ENCODE results near the gene DNAJC6. TPM values are rescaled to one million over a fixed set of nuclear protein-coding genes. Genes with fewer than 3 reads are reported as not detected.

Gene DNAJC6
- total RNA-seq, 2 experiments from 2014 or later = 1.4 TPM

DNA sequence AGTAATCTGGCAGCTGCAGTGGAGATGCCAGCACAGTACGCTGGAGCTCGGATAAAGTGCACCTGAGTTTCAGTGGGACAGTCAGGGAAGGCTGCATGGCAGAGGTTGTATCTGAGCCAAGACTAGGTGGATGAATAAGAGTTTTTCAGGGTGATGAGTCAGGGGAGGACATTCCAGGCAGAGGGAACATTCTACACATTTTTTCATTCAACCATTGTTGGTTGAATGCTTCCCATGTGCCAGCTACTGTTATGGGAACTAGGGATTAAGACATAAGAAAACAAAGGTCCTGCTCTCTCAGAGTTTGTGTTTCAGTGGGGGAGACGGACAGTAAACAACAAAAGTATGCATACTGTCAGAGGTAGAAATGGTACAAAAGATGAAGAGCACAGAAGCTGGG lies 116.4 kb downstream of the DNAJC6 start:
- CTCF ChIA-PET = interaction anchor here (1.3 kb wide), 1 partner anchor 33 kb away, joined by 4 read pairs; no protein-coding TSS in a partner anchor
- no peak overlapping the region for H3K27ac Mint-ChIP-seq

DNA sequence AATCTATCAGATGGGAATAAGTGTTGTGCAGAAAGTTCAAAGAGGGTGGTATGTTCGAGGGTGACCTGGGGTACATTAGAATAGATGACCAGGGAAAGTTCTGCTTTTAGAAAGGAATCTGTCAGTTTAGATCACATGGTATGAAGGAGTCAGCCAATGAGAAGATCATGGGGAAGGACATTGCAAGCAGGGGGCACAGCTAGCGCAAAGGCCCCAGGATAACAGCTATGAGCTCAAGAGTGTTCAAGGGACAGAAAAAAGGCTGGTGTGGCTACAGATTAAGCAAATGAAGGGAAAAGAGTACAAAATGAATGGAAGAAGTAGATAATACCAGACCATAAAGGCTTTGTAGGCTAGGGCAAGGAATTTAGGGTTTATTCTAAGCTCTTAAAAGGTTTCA lies 119.7 kb downstream of the DNAJC6 start:
- Mint-ChIP-seq H3K4me3 (no peak overlapping the region), H3K9me3 (ENCODE audit: insufficient read depth) (no peaks in the 10 kb centered on the region), H3K4me1 (ENCODE audit: low read depth) (peaks cover 11% of the 10 kb centered on the region), H3K27me3 (ENCODE audit: low read depth) (no peaks in the 10 kb centered on the region), H3K36me3 (ENCODE audit: low read depth) (peaks cover 34% of the 10 kb centered on the region), H3K27ac (no peak overlapping the region)
- CTCF ChIA-PET = interaction anchor here (0.9 to 5.6 kb wide), 5 partner anchors 9 to 258 kb away, joined by 5 to 61 read pairs (median 6); partner anchors contain the start of genes LEPR and LEPROT
- POLR2A ChIA-PET = no interaction called here
- no peak for DNase-seq
- no peak for ATAC-seq

More for the DNA sequence above, 116.4 kb downstream of the DNAJC6 start:
- no peak for DNase-seq
- no peak for ATAC-seq
- Mint-ChIP-seq H3K27me3 (ENCODE audit: low read depth) (no peaks in the 10 kb centered on the region), H3K9me3 (ENCODE audit: insufficient read depth) (no peaks in the 10 kb centered on the region), H3K4me1 (ENCODE audit: low read depth) (peaks cover 8% of the 10 kb centered on the region), H3K36me3 (ENCODE audit: low read depth) (peaks cover 30% of the 10 kb centered on the region), H3K4me3 (no peak overlapping the region)
- POLR2A ChIA-PET = no interaction called here

DNA sequence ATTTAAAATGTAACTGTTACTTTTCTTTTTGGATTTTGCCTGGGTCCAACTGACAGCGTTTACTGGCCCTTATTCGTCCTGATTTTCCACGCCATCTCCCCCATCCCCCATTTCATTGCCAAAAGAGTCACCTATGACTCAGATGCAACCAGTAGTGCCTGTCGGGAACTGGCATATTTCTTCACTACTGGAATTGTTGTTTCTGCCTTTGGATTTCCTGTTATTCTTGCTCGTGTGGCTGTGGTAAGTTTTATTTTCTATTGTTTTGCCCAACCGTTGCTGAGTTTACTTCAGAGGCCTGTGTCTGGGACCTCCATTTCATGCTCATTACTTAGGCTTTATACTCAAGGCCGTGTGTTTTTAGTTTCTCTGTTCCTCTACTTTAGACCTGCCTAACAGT lies 120.5 kb downstream of the DNAJC6 start:
- DNase-seq (no peak), ATAC-seq (no peak)
- Mint-ChIP-seq H3K36me3 (ENCODE audit: low read depth) (peaks cover 28% of the 10 kb centered on the region), H3K27me3 (ENCODE audit: low read depth) (no peaks in the 10 kb centered on the region), H3K27ac (no peak overlapping the region), H3K4me1 (ENCODE audit: low read depth) (peaks cover 9% of the 10 kb centered on the region), H3K9me3 (ENCODE audit: insufficient read depth) (no peaks in the 10 kb centered on the region), H3K4me3 (no peak overlapping the region)
- ChIA-PET POLR2A (no interaction called here), CTCF (interaction anchor here (0.6 to 5.6 kb wide), 9 partner anchors 9 to 1017 kb away, joined by 3 to 61 read pairs (median 5); partner anchors contain the start of genes LEPR and LEPROT)

DNA sequence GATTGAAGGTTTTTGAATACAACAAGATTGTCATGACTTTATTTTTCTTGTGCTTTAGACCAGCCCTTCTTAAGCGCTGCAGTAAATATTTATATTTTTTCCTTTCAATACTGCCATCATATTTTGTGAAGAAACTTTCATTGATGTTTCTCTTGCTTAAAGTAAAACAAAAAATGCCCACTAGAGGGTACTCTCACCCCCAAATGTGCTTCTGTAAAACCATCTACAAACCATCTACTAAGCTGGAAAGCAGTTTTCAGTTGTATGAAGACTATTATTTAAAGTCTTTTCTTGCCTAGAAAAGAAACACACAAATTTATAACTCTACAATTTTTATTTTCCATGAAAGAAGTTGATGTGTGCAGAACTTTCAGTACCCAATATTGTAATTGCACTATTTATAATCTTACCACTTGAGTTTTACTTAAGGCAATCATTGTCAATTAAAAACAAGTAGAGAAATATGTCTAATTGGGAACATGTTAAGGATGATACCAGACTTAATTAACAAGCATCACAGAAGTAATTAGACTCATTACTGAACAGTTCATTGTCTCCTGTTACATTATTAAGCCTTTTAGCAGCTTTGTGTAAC lies 121.9 kb downstream of the DNAJC6 start:
- H3K9me3 Mint-ChIP-seq (ENCODE audit: insufficient read depth) = no peaks in the 10 kb centered on the region
- H3K4me3 Mint-ChIP-seq = no peak overlapping the region
- no peak for DNase-seq
- H3K36me3 Mint-ChIP-seq (ENCODE audit: low read depth) = peaks cover 17% of the 10 kb centered on the region
- CTCF ChIA-PET = interaction anchor here (0.7 to 5.6 kb wide), 17 partner anchors 9 to 1015 kb away, joined by 3 to 61 read pairs (median 4); partner anchors contain the start of genes LEPR and LEPROT
- POLR2A ChIA-PET = no interaction called here
- H3K4me1 Mint-ChIP-seq (ENCODE audit: low read depth) = peaks cover 9% of the 10 kb centered on the region
- H3K27ac Mint-ChIP-seq = no peak overlapping the region
- no peaks in the 10 kb centered on the region for H3K27me3 Mint-ChIP-seq (ENCODE audit: low read depth)
- peak; percentile 49 for ATAC-seq

DNA sequence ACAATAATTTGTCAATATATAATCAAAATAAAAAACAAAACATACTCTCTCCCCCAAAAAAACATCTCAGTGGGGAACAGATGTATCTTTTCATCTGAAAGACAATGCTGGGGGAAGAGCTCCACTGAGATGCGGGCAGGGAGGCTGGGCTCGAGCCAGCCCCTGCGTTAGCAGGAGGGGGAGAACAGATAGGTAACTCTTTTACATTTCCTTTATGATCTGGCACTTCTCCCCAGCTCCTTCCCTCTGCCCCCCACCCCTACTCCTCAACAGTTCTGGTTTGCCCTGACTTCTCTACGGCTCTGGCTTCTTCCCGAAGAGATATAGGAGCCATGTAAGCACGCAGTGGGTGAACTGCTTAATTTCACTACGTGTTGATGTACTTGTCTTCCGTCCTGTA lies 123.6 kb downstream of the DNAJC6 start:
- Mint-ChIP-seq H3K9me3 (ENCODE audit: insufficient read depth) (no peaks in the 10 kb centered on the region), H3K27ac (no peak overlapping the region), H3K27me3 (ENCODE audit: low read depth) (no peaks in the 10 kb centered on the region), H3K4me3 (no peak overlapping the region), H3K36me3 (ENCODE audit: low read depth) (peaks cover 14% of the 10 kb centered on the region), H3K4me1 (ENCODE audit: low read depth) (peaks cover 12% of the 10 kb centered on the region)
- no peak for ATAC-seq
- DNase-seq = no peak
- ChIA-PET POLR2A (no interaction called here), CTCF (interaction anchor here (0.7 to 5.6 kb wide), 2 partner anchors 26 to 255 kb away, joined by 3 to 61 read pairs; no protein-coding TSS in a partner anchor)

DNA sequence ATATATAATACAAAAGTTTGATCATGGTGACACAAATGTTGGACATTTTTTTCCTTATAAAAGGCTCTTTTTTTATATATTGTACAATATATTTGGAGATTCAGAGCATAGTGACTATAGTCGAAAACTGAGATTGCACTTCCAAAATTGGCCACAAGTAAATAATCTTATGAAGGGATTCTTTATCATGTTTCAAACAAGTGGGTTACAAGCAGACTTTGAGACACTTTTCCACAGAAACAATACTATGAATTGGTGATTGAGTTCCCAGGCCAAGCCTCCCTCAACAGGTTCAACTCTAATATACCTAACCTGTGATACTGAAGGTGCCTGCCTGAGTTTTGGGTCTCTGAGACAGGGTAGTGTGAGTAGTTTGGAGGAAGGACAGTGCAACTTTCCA lies 124.9 kb downstream of the DNAJC6 start:
- Mint-ChIP-seq H3K4me1 (ENCODE audit: low read depth) (peaks cover 12% of the 10 kb centered on the region), H3K27me3 (ENCODE audit: low read depth) (no peaks in the 10 kb centered on the region), H3K9me3 (ENCODE audit: insufficient read depth) (no peaks in the 10 kb centered on the region), H3K36me3 (ENCODE audit: low read depth) (peaks cover 11% of the 10 kb centered on the region), H3K27ac (no peak overlapping the region), H3K4me3 (no peak overlapping the region)
- DNase-seq (no peak), ATAC-seq (no peak)
- ChIA-PET POLR2A (no interaction called here), CTCF (interaction anchor here (3.4 kb wide), 1 partner anchor 24 kb away, joined by 19 read pairs; no protein-coding TSS in a partner anchor)

DNA sequence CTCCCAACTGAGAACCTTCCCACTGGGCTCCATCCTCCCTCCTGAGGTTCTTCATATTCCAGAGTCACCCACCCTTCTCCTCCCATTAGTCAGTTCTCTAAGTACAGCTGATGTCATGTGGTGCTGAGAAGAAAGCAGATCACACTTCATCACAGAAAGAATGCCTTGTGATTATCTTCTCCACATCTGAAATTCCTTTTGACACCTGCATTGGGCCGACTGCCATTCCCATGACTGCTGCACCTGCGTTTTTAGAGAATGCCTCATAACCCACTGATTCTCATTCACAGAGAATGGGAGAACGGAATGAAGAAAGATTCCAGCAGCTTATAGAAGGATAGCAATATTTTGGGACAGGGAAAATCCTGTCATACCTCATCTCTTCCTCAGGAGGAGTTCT lies 125.4 kb downstream of the DNAJC6 start:
- POLR2A ChIA-PET = interaction anchor here (0.7 kb wide), 1 partner anchor 16 kb away, joined by 3 read pairs; no protein-coding TSS in a partner anchor
- CTCF ChIA-PET = interaction anchor here (3.4 kb wide), 1 partner anchor 24 kb away, joined by 19 read pairs; no protein-coding TSS in a partner anchor

DNA sequence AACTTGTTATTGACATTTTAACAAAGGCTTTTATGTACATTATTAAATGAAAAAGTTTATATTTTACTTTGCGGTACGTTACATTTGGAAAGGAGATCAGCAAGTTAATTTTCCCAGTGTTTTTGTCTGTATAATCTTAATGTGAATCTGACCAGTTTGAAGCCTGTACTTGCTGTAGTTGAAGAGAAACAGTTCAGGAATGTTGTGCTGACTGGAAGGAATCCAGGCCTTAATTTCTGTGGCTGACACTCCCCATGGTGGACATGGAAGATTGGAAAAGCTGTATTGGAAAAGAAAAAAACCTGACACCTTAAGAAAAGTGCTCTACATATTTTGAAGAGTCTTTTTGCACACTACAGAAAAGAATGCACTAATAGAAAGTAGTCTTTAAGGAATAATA lies 126.6 kb downstream of the DNAJC6 start:
- Mint-ChIP-seq H3K4me1 (ENCODE audit: low read depth) (peaks cover 17% of the 10 kb centered on the region), H3K36me3 (ENCODE audit: low read depth) (peaks cover 6% of the 10 kb centered on the region), H3K27me3 (ENCODE audit: low read depth) (no peaks in the 10 kb centered on the region), H3K27ac (no peak overlapping the region), H3K9me3 (ENCODE audit: insufficient read depth) (no peaks in the 10 kb centered on the region), H3K4me3 (no peak overlapping the region)
- ATAC-seq (no peak), DNase-seq (no peak)
- ChIA-PET POLR2A (no interaction called here), CTCF (interaction anchor here (1.1 to 3.4 kb wide), 2 partner anchors 23 to 200 kb away, joined by 3 to 19 read pairs; no protein-coding TSS in a partner anchor)

More for the DNA sequence above, 125.4 kb downstream of the DNAJC6 start:
- no peak for ATAC-seq
- H3K27me3 Mint-ChIP-seq (ENCODE audit: low read depth) = no peaks in the 10 kb centered on the region
- peaks cover 11% of the 10 kb centered on the region for H3K36me3 Mint-ChIP-seq (ENCODE audit: low read depth)
- peaks cover 12% of the 10 kb centered on the region for H3K4me1 Mint-ChIP-seq (ENCODE audit: low read depth)
- H3K4me3 Mint-ChIP-seq = no peak overlapping the region
- DNase-seq = no peak
- H3K27ac Mint-ChIP-seq = no peak overlapping the region
- no peaks in the 10 kb centered on the region for H3K9me3 Mint-ChIP-seq (ENCODE audit: insufficient read depth)

DNA sequence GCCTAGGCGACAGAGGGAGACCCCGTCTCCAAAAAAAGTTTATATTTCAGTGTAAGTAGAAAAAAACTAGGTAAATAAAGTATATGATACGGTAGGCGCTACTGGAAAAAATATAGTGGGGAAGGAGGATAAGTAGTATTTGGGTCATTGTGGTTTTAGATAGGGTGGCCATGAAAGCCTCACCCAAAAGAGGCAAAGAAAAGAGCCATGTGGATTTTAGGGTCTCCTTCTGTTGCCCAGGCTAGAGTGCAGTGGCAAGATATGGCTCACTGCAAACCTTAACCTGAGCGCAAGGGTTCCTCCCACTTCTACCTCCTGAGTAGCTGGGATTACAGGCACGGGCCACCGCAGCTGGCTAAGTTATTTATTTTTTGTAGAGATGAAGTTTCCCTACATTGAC lies 128.3 kb downstream of the DNAJC6 start:
- Mint-ChIP-seq H3K27me3 (ENCODE audit: low read depth) (no peaks in the 10 kb centered on the region), H3K36me3 (ENCODE audit: low read depth) (peaks cover 1% of the 10 kb centered on the region), H3K27ac (no peak overlapping the region), H3K9me3 (ENCODE audit: insufficient read depth) (no peaks in the 10 kb centered on the region), H3K4me1 (ENCODE audit: low read depth) (peaks cover 13% of the 10 kb centered on the region), H3K4me3 (no peak overlapping the region)
- no peak for ATAC-seq
- POLR2A ChIA-PET = no interaction called here
- DNase-seq = no peak
- CTCF ChIA-PET = no interaction called here

DNA sequence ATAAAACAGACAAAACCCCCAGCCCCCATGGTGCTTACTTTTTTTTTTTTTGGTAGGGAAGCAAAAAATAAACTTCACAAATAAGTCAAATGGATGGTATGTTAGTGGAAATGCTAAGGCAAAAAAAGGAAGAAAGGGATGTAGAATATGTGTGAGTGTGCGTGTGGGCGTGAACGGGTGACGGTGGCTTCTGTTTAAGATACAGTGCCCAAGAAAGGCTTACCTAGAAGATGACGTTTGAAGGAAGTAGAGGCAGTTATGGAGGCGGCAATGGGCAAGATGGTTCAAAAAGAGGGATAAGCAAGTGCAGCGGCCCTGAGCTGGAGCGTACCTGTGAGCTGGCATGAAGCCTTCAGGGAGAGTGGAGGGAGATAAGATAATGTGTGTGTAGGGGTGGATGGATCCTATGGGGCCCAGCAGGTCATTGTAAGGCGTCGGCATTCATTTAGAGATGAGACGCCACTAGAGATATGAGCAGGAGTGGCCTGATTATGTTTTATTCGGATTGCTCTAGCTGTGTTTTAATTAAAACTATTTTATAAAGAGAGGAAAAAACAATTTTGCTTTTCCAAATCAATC lies 131.1 kb downstream of the DNAJC6 start:
- no peak for ATAC-seq
- POLR2A ChIA-PET = no interaction called here
- Mint-ChIP-seq H3K27me3 (ENCODE audit: low read depth) (no peaks in the 10 kb centered on the region), H3K36me3 (ENCODE audit: low read depth) (no peaks in the 10 kb centered on the region), H3K4me1 (ENCODE audit: low read depth) (peaks cover 13% of the 10 kb centered on the region), H3K4me3 (no peak overlapping the region), H3K27ac (no peak overlapping the region), H3K9me3 (ENCODE audit: insufficient read depth) (no peaks in the 10 kb centered on the region)
- CTCF ChIA-PET = interaction anchor here (1.0 to 2.6 kb wide), 3 partner anchors 9 to 19 kb away, joined by 5 to 7 read pairs (median 5); no protein-coding TSS in a partner anchor
- no peak for DNase-seq

DNA sequence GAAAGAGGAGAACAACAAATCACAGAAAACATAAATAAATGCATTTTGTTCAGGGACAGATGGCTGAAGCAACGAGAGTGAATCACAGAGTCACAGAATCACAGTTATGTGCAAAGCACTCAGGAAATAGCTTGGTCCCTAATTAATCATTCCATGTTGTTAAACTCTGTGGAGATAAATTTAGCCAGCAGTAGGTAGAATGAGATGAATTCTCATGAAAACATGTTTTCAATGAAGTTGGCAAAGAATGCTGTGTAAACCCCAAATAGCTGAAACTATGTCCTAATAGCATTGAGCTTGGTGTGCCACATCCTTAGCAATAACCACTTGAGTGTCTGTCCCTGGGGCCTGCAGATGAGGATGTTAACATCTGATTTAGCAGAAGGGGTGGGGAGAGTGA lies 131.6 kb downstream of the DNAJC6 start:
- no peaks in the 10 kb centered on the region for H3K36me3 Mint-ChIP-seq (ENCODE audit: low read depth)
- DNase-seq (no peak), ATAC-seq (no peak)
- ChIA-PET CTCF (interaction anchor here (1.0 to 2.6 kb wide), 2 partner anchors 9 to 18 kb away, joined by 5 to 7 read pairs; no protein-coding TSS in a partner anchor), POLR2A (no interaction called here)
- no peaks in the 10 kb centered on the region for H3K27me3 Mint-ChIP-seq (ENCODE audit: low read depth)
- peaks cover 13% of the 10 kb centered on the region for H3K4me1 Mint-ChIP-seq (ENCODE audit: low read depth)
- no peak overlapping the region for H3K4me3 Mint-ChIP-seq
- no peaks in the 10 kb centered on the region for H3K9me3 Mint-ChIP-seq (ENCODE audit: insufficient read depth)
- H3K27ac Mint-ChIP-seq = no peak overlapping the region

DNA sequence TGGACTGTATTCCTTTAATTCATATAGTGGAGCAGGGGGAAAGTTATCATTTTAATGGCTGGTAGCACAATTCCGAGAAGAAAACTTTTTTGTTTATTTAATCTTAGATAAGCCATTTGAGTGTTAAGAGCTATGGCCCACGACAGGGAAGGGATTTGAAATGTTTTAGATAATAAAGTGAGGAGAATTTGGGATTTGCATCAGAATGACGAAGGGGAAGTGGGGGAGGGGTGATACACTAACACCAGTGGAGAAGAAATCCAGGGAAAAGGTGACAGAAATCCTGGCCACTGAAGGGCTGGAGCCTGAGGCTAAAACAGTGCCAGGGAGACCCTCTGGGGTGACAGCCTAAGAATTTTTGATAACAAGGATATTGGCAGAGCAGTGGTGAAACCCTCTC lies 132.1 kb downstream of the DNAJC6 start:
- H3K4me3 Mint-ChIP-seq = no peak overlapping the region
- no peaks in the 10 kb centered on the region for H3K36me3 Mint-ChIP-seq (ENCODE audit: low read depth)
- no peak overlapping the region for H3K27ac Mint-ChIP-seq
- no peaks in the 10 kb centered on the region for H3K27me3 Mint-ChIP-seq (ENCODE audit: low read depth)
- no peaks in the 10 kb centered on the region for H3K9me3 Mint-ChIP-seq (ENCODE audit: insufficient read depth)
- ChIA-PET CTCF (interaction anchor here (1.0 to 2.6 kb wide), 2 partner anchors 10 to 18 kb away, joined by 5 to 7 read pairs; no protein-coding TSS in a partner anchor), POLR2A (no interaction called here)
- H3K4me1 Mint-ChIP-seq (ENCODE audit: low read depth) = peaks cover 13% of the 10 kb centered on the region
- DNase-seq (no peak), ATAC-seq (no peak)

Data from activated CD8-positive, alpha-beta T cell treated with anti-CD3 and anti-CD28 coated beads, Interleukin-2, amount 10 ng/mL, durations not matched to agents 7 days and 5 days (primary cell).